Liver (tissue), 9 donors: ENCODE measurements around the gene COQ8B. TPM values are rescaled to one million over a fixed set of nuclear protein-coding genes. Genes with fewer than 3 reads are reported as not detected.

Experiments used
- DNase-seq: peaks from one replicate; pipeline ENCODE4 v3.0.0-alpha.2; 2017; ENCODE audit warnings: low spot score
- H3K27ac ChIP-seq, 2 donors: one replicate each; pipeline ENCODE4 v1.7.0; 2013; ENCODE audit warnings: inconsistent platforms in 2 of 2, low read length in 2 of 2, control low read depth in 1 of 2, low read depth in 1 of 2, mild to moderate bottlenecking in 1 of 2
- H3K27me3 ChIP-seq, 4 donors: one replicate each; pipeline versions ENCODE4 v1.6.1 to v1.7.0; 2013; ENCODE audit warnings: low read length in 3 of 4, inconsistent platforms in 1 of 4, mild to moderate bottlenecking in 1 of 4, moderate library complexity in 1 of 4; ENCODE audit not compliant: control insufficient read depth in 4 of 4, insufficient read depth in 4 of 4
- H3K36me3 ChIP-seq, 4 donors: one replicate each; pipeline versions ENCODE4 v1.6.1 to v1.7.0; 2013; ENCODE audit warnings: low read length in 3 of 4, mild to moderate bottlenecking in 3 of 4, low read depth in 1 of 4, moderate library complexity in 1 of 4; ENCODE audit not compliant: control insufficient read depth in 4 of 4, insufficient read depth in 3 of 4
- H3K4me1 ChIP-seq, 4 donors: one replicate each; pipeline versions ENCODE4 v1.6.1 to v1.7.0; 2013; ENCODE audit warnings: low read length in 3 of 4, mild to moderate bottlenecking in 3 of 4, moderate library complexity in 1 of 4; ENCODE audit not compliant: control insufficient read depth in 4 of 4, insufficient read depth in 4 of 4
- H3K4me3 ChIP-seq, 3 donors: one replicate each; pipeline versions ENCODE4 v1.6.1 to v1.7.0; 2013; ENCODE audit warnings: low read length in 3 of 3, control low read depth in 1 of 3, low read depth in 1 of 3, mild to moderate bottlenecking in 1 of 3
- H3K9ac ChIP-seq, 2 donors: one replicate each; pipeline ENCODE4 v1.7.0; 2013; ENCODE audit warnings: low read length in 2 of 2, mild to moderate bottlenecking in 2 of 2, moderate library complexity in 2 of 2, control low read depth in 1 of 2, low read depth in 1 of 2
- H3K9me3 ChIP-seq, 4 donors: one replicate each; pipeline versions ENCODE4 v1.6.1 to v1.7.0; 2013; ENCODE audit warnings: low read length in 3 of 4; ENCODE audit not compliant: control insufficient read depth in 4 of 4
- EGR1 ChIP-seq, 2 donors: IDR thresholded peaks; 2 replicates each; pipeline ENCODE4 v1.6.1; 2016 to 2018; ENCODE audit warnings: antibody characterized with exemption in 2 of 2, low read depth in 2 of 2
- FOXA1 ChIP-seq: IDR thresholded peaks from 2 replicates; pipeline ENCODE4 v1.6.1; 2016; ENCODE audit warnings: antibody characterized with exemption
- FOXA2 ChIP-seq: IDR thresholded peaks from 2 replicates; pipeline ENCODE4 v1.6.1; 2016; ENCODE audit warnings: antibody characterized with exemption
- GABPA ChIP-seq, 2 donors: IDR thresholded peaks in 1 of 2; conservative IDR thresholded peaks in 1 of 2; 2 replicates each; pipeline ENCODE4 v1.6.1; 2016; ENCODE audit warnings: antibody characterized with exemption in 2 of 2, mild to moderate bottlenecking in 1 of 2, moderate library complexity in 1 of 2
- HNF4A ChIP-seq, 2 donors: conservative IDR thresholded peaks; 2 replicates each; pipeline ENCODE4 v1.6.1; 2016; ENCODE audit warnings: antibody characterized with exemption in 2 of 2, mild to moderate bottlenecking in 2 of 2
- HNF4G ChIP-seq: IDR thresholded peaks from 2 replicates; pipeline ENCODE4 v1.6.1; 2016; ENCODE audit warnings: antibody characterized with exemption
- JUND ChIP-seq, 2 donors: IDR thresholded peaks; 2 replicates each; pipeline ENCODE4 v1.6.1; 2016; ENCODE audit warnings: antibody characterized with exemption in 2 of 2
- MAX ChIP-seq: IDR thresholded peaks from 2 replicates; pipeline ENCODE4 v1.6.1; 2016; ENCODE audit warnings: antibody characterized with exemption
- NR2F2 ChIP-seq: IDR thresholded peaks from 2 replicates; pipeline ENCODE4 v1.6.1; 2016; ENCODE audit warnings: antibody characterized with exemption
- RAD21 ChIP-seq, 2 donors: IDR thresholded peaks; 2 replicates each; pipeline ENCODE4 v1.6.1; 2016; ENCODE audit warnings: antibody characterized with exemption in 2 of 2, mild to moderate bottlenecking in 2 of 2
- REST ChIP-seq: IDR thresholded peaks from 2 replicates; pipeline ENCODE4 v1.6.1; 2016; ENCODE audit warnings: antibody characterized with exemption, mild to moderate bottlenecking
- RXRA ChIP-seq, 2 donors: IDR thresholded peaks; 2 replicates each; pipeline ENCODE4 v1.6.1; 2017 to 2018; ENCODE audit warnings: antibody characterized with exemption in 2 of 2, mild to moderate bottlenecking in 1 of 2
- SP1 ChIP-seq: IDR thresholded peaks from 2 replicates; pipeline ENCODE4 v1.6.1; 2018; ENCODE audit warnings: antibody characterized with exemption, mild to moderate bottlenecking
- TAF1 ChIP-seq: conservative IDR thresholded peaks from 2 replicates; pipeline ENCODE4 v1.6.1; 2016; ENCODE audit warnings: antibody characterized with exemption, mild to moderate bottlenecking
- YY1 ChIP-seq: IDR thresholded peaks from 2 replicates; pipeline ENCODE4 v1.6.1; 2016; ENCODE audit warnings: antibody characterized with exemption, mild to moderate bottlenecking
- ZBTB33 ChIP-seq: IDR thresholded peaks from 2 replicates; pipeline ENCODE4 v1.6.1; 2016; ENCODE audit warnings: antibody characterized with exemption
- WGBS: extraction: QIAGEN DNeasy Blood & Tissue Kit; methylation state at CpG from one replicate; pipeline ENCODE4 v1.1.7; 2013; 5-methylcytosine and 5-hydroxymethylcytosine counted together
- polyA plus RNA-seq, 2 donors: library from polyadenylated mRNA; stranded (reverse) in 1 of 2; unstranded in 1 of 2; fragments of 200-250 nt in 1 of 2; fragments of >200 nt in 1 of 2; fragmentation: Nextera tagmentation in 1 of 2; extraction: Ambion mirVana in 1 of 2; gene quantifications; one replicate each; pipeline versions ENCODE4 v1.2.1 to v1.2.3, GENCODE V29; 2013 to 2015
- total RNA-seq, 2 donors: library from RNA; depleted of rRNA; stranded (reverse); fragments of >200 nt; gene quantifications; one replicate each; pipeline ENCODE4 v1.2.3, GENCODE V29; 2014
- TF ChIP-seq, protein P1 (sequence below): IDR thresholded peaks from 2 replicates; pipeline ENCODE4 v1.6.1; 2016; ENCODE audit warnings: antibody characterized with exemption
- TF ChIP-seq, protein P2 (sequence below): fragments of 150-350 bp; IDR thresholded peaks from 2 replicates; pipeline ENCODE4 v1.5.1; 2017; ENCODE audit warnings: improper control_type of control experiment, low read depth, low read length; ENCODE audit not compliant: missing input control
- donor health status: healthy.
- donor health status: healthy.
- donor health status: healthy.
- donor health status: healthy.
- donor health status: healthy.

Gene COQ8B
- total and polyA plus RNA-seq, 4 donors, result 6.4 to 30.6 (median 19.9) TPM

GRCh38 chr19:40659116-40659515 is 57.6 kb downstream of the COQ8B start:
- Histone ChIP-seq H3K4me1 (peaks cover 0 to 8% (median 5%) of the 10 kb centered on the region in 4 donors), H3K9ac (no peak overlapping the region), H3K9me3 (no peaks in the 10 kb centered on the region), H3K27ac (no peak overlapping the region), H3K27me3 (no peaks in the 10 kb centered on the region), H3K36me3 (no peaks in the 10 kb centered on the region), H3K4me3 (no peak overlapping the region)
- WGBS, result 88% methylated on average over 5 of the region's 5 CpGs
- no peak for DNase-seq
- TF ChIP-seq, protein P1, sequence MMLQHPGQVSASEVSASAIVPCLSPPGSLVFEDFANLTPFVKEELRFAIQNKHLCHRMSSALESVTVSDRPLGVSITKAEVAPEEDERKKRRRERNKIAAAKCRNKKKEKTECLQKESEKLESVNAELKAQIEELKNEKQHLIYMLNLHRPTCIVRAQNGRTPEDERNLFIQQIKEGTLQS, result no peak
- TF ChIP-seq MAX (no peak), HNF4G (no peak), YY1 (no peak), RAD21 (IDR thresholded peaks at IDR 0.05) (no peak), REST (no peak), JUND (IDR thresholded peaks at IDR 0.05) (no peak), FOXA2 (no peak), TAF1 (no peak), NR2F2 (no peak), HNF4A (conservative IDR thresholded peaks at IDR 0.05) (no peak), FOXA1 (no peak), EGR1 (IDR thresholded peaks at IDR 0.05; ENCODE audit: low read depth in 2 of 2) (no peak)
- TF ChIP-seq, protein P2, sequence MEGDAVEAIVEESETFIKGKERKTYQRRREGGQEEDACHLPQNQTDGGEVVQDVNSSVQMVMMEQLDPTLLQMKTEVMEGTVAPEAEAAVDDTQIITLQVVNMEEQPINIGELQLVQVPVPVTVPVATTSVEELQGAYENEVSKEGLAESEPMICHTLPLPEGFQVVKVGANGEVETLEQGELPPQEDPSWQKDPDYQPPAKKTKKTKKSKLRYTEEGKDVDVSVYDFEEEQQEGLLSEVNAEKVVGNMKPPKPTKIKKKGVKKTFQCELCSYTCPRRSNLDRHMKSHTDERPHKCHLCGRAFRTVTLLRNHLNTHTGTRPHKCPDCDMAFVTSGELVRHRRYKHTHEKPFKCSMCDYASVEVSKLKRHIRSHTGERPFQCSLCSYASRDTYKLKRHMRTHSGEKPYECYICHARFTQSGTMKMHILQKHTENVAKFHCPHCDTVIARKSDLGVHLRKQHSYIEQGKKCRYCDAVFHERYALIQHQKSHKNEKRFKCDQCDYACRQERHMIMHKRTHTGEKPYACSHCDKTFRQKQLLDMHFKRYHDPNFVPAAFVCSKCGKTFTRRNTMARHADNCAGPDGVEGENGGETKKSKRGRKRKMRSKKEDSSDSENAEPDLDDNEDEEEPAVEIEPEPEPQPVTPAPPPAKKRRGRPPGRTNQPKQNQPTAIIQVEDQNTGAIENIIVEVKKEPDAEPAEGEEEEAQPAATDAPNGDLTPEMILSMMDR, result no peak

DNA sequence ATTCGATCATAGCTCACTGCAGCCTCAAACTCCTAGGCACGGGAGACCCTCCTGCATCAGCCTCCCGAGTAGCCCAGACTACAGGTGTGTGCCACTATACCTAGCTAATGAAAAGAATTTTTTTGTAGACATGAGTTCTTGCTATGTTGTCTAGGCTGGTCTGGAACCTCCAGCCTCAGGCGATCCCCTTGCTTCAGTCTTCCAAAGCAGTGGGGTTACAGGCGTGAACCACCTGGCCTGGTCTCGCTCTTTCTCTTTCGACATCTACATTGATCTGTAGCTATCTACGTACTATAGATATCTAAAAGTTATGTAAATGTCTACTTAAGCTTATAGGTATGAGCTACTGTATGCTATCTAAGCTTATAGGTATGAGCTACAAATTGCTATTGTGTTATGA is 58.7 kb downstream of the COQ8B start:
- 89% methylated on average over 8 of the region's 8 CpGs for WGBS
- no peak for TF ChIP-seq TAF1
- TF ChIP-seq REST, result no peak
- no peak for TF ChIP-seq RAD21 (IDR thresholded peaks at IDR 0.05)
- TF ChIP-seq FOXA1, result no peak
- no peak for TF ChIP-seq RXRA (IDR thresholded peaks at IDR 0.05)
- no peak for TF ChIP-seq NR2F2
- TF ChIP-seq, protein P2, result no peak
- TF ChIP-seq FOXA2, result no peak
- TF ChIP-seq JUND (IDR thresholded peaks at IDR 0.05), result no peak
- no peak for TF ChIP-seq HNF4G
- TF ChIP-seq ZBTB33, result no peak
- no peak for TF ChIP-seq MAX
- no peak for TF ChIP-seq SP1
- no peak for TF ChIP-seq HNF4A (conservative IDR thresholded peaks at IDR 0.05)
- TF ChIP-seq GABPA (IDR thresholded peaks at IDR 0.05 in 1 of 2, conservative IDR thresholded peaks at IDR 0.05 in 1 of 2), result no peak

More for the DNA sequence above, 58.7 kb downstream of the COQ8B start:
- H3K36me3 ChIP-seq, result no peaks in the 10 kb centered on the region
- no peak overlapping the region for H3K9ac ChIP-seq
- H3K4me1 ChIP-seq, result peaks cover 0 to 2% (median 0%) of the 10 kb centered on the region in 4 donors
- no peak for DNase-seq
- no peaks in the 10 kb centered on the region for H3K9me3 ChIP-seq
- no peak overlapping the region for H3K27ac ChIP-seq
- no peak overlapping the region for H3K4me3 ChIP-seq
- H3K27me3 ChIP-seq, result no peaks in the 10 kb centered on the region
